ENCODE results near the gene RUVBL2.

The RUVBL2 gene

GRCh38 chr19:48990400-48990799 lies 3.3 kb upstream of the RUVBL2 start:
- no peak for TF ChIP-seq CTCF (IDR thresholded peaks at IDR 0.05; ENCODE audit: low read depth, low read length)
- H3K4me3 ChIP-seq (ENCODE audit: low read depth, low read length): no peak overlapping the region

- no peak for TF ChIP-seq CTCF (IDR thresholded peaks at IDR 0.05; ENCODE audit: low read depth, low read length)
- H3K4me3 ChIP-seq (ENCODE audit: low read depth, low read length): peak overlapping the region; percentile 97
Observed at GRCh38 chr19:48991011-48991609, 2.6 kb upstream of the RUVBL2 start.

- H3K4me3 ChIP-seq (ENCODE audit: low read depth, low read length): peak overlapping the region; percentile 97
- no peak for TF ChIP-seq CTCF (IDR thresholded peaks at IDR 0.05; ENCODE audit: low read depth, low read length)
Observed at GRCh38 chr19:48991873-48992580, 1.7 kb upstream of the RUVBL2 start.

- H3K4me3 ChIP-seq (ENCODE audit: low read depth, low read length): peak overlapping the region; percentile 97
- TF ChIP-seq CTCF (IDR thresholded peaks at IDR 0.05; ENCODE audit: low read depth, low read length): no peak
Observed at GRCh38 chr19:48992581-48993174, 1.0 kb upstream of the RUVBL2 start.

GRCh38 chr19:48994035-48994386 lies 324 bp downstream of the RUVBL2 start:
- TF ChIP-seq CTCF (IDR thresholded peaks at IDR 0.05; ENCODE audit: low read depth, low read length): no peak
- H3K4me3 ChIP-seq (ENCODE audit: low read depth, low read length): peak overlapping the region; percentile 97

- no peak overlapping the region for H3K4me3 ChIP-seq (ENCODE audit: low read depth, low read length)
- peak; percentile 73 for TF ChIP-seq CTCF (IDR thresholded peaks at IDR 0.05; ENCODE audit: low read depth, low read length)
Observed at GRCh38 chr19:48997972-48998371, 4.3 kb downstream of the RUVBL2 start.

Data from WI38 (cell line).